IMR-90 (cell line): ENCODE measurements around the gene PDCD11. TPM values are rescaled to one million over a fixed set of nuclear protein-coding genes. Genes with fewer than 3 reads are reported as not detected.
"Not testable (repeated sequence)": the region's sequence is repeated elsewhere in the genome, so short reads cannot be mapped to it uniquely, and the experiment has no call there.

Source experiments
- ATAC-seq: fragments of 200-7000 bp; cut with Tn5 transposase; 2 replicates; pipeline ENCODE4 v1.9.1; 2020; ENCODE audit warnings: low read depth, mild to moderate bottlenecking, moderate library complexity
- BruUV-seq: library from RNA; stranded (reverse); fragments of 400-500 nt; replicated peaks from 2 replicates; lab custom pipeline; 2021; lab: Mats Ljungman, UMichigan
- CTCF ChIA-PET: fragments of 300-600 bp; formaldehyde crosslinking; extraction: SDS; loops from one replicate; lab custom pipeline; 2021; ENCODE audit warnings: antibody characterized with exemption; lab: Yijun Ruan, JAX
- POLR2A ChIA-PET: fragments of 300-600 bp; sonication (Branson Sonifier 250); formaldehyde crosslinking; loops from one replicate; lab custom pipeline; 2022; ENCODE audit warnings: antibody characterized with exemption; ENCODE audit not compliant: unreplicated experiment; lab: Charles Lee
- DNase-seq: peaks from one replicate; pipeline ENCODE4 v3.0.0; 2013
- H2AFZ ChIP-seq: replicated peaks from 2 replicates; pipeline ENCODE3; 2013; ENCODE audit warnings: low read length, mild to moderate bottlenecking; ENCODE audit not compliant: poor library complexity
- H2AK5ac ChIP-seq: 2 replicates; pipeline ENCODE4 v1.6.1; 2013; ENCODE audit warnings: low read depth, low read length, inconsistent platforms
- H2AK9ac ChIP-seq: replicated peaks from 2 replicates; pipeline ENCODE3; 2013; ENCODE audit warnings: mild to moderate bottlenecking, low read depth, low read length, moderate library complexity; ENCODE audit not compliant: poor library complexity
- H2BK120ac ChIP-seq: 2 replicates; pipeline ENCODE4 v1.6.1; 2013; ENCODE audit warnings: low read depth, low read length, inconsistent platforms
- H2BK15ac ChIP-seq: 3 replicates; pipeline ENCODE4 v1.6.1; 2013; ENCODE audit warnings: low read depth, low read length, inconsistent platforms
- H2BK20ac ChIP-seq: 2 replicates; pipeline ENCODE4 v1.6.1; 2013; ENCODE audit warnings: low read depth, mild to moderate bottlenecking, inconsistent platforms, low read length, moderate library complexity
- H2BK5ac ChIP-seq: 2 replicates; pipeline ENCODE4 v1.6.1; 2013; ENCODE audit warnings: mild to moderate bottlenecking, low read depth, low read length, inconsistent platforms; ENCODE audit not compliant: poor library complexity, severe bottlenecking
- H3K14ac ChIP-seq: replicated peaks from 2 replicates; pipeline ENCODE4 v1.6.1; 2013; ENCODE audit warnings: low read depth, low read length, inconsistent platforms
- H3K18ac ChIP-seq: 2 replicates; pipeline ENCODE4 v1.6.1; 2013; ENCODE audit warnings: low read depth, low read length, control low read depth
- H3K23ac ChIP-seq: 2 replicates; pipeline ENCODE4 v1.6.1; 2013; ENCODE audit warnings: low read depth, low read length, inconsistent platforms
- H3K27ac ChIP-seq: 2 replicates; pipeline ENCODE4 v1.5.1; 2013; ENCODE audit warnings: mild to moderate bottlenecking, control low read depth, low read length; ENCODE audit not compliant: insufficient read depth
- H3K27me3 ChIP-seq: 2 replicates; pipeline ENCODE4 v1.6.1; 2013; ENCODE audit warnings: low read length; ENCODE audit not compliant: control insufficient read depth, insufficient read depth
- H3K36me3 ChIP-seq: 2 replicates; pipeline ENCODE4 v1.6.1; 2013; ENCODE audit warnings: low read length, mixed read lengths; ENCODE audit not compliant: control insufficient read depth, insufficient read depth
- H3K4ac ChIP-seq: 2 replicates; pipeline ENCODE4 v1.6.1; 2013; ENCODE audit warnings: low read depth, low read length, inconsistent platforms
- H3K4me1 ChIP-seq: 2 replicates; pipeline ENCODE4 v1.6.1; 2013; ENCODE audit warnings: low read length, mixed read lengths; ENCODE audit not compliant: control insufficient read depth, insufficient read depth
- H3K4me2 ChIP-seq: 2 replicates; pipeline ENCODE4 v1.6.1; 2013; ENCODE audit warnings: low read depth, mild to moderate bottlenecking, control low read depth, low read length, moderate library complexity
- H3K4me3 ChIP-seq: 2 replicates; pipeline ENCODE4 v1.5.1; 2013; ENCODE audit warnings: low read depth, mild to moderate bottlenecking, control low read depth, low read length, moderate library complexity; ENCODE audit not compliant: insufficient read depth
- H3K56ac ChIP-seq: 2 replicates; pipeline ENCODE4 v1.6.1; 2013; ENCODE audit warnings: low read length, inconsistent platforms; ENCODE audit not compliant: insufficient read depth; ENCODE audit errors: extremely low read depth
- H3K79me1 ChIP-seq, 2 experiments: 2 replicates each; pipeline ENCODE4 v1.6.1; 2013; ENCODE audit warnings: low read length in 2 of 2, inconsistent platforms in 1 of 2, low read depth in 1 of 2
- H3K9ac ChIP-seq: 2 replicates; pipeline ENCODE4 v1.6.1; 2013; ENCODE audit warnings: low read depth, low read length, control low read depth
- H3K9me1 ChIP-seq: 2 replicates; pipeline ENCODE4 v1.6.1; 2013; ENCODE audit warnings: low read length, inconsistent platforms; ENCODE audit not compliant: insufficient read depth
- H3K9me3 ChIP-seq: 2 replicates; pipeline ENCODE4 v1.6.1; 2013; ENCODE audit warnings: low read length; ENCODE audit not compliant: control insufficient read depth, insufficient read depth
- H4K20me1 ChIP-seq: 2 replicates; pipeline ENCODE4 v1.6.1; 2013; ENCODE audit warnings: low read length, inconsistent platforms; ENCODE audit not compliant: insufficient read depth
- H4K5ac ChIP-seq: 2 replicates; pipeline ENCODE4 v1.6.1; 2013; ENCODE audit warnings: mild to moderate bottlenecking, low read depth, low read length, control low read depth
- H4K8ac ChIP-seq, 2 experiments: 2 replicates each; pipeline ENCODE4 v1.6.1; 2013; ENCODE audit warnings: low read depth in 2 of 2, low read length in 2 of 2, control low read depth in 1 of 2, inconsistent platforms in 1 of 2
- H4K91ac ChIP-seq: 2 replicates; pipeline ENCODE4 v1.6.1; 2013; ENCODE audit warnings: low read depth, low read length, inconsistent platforms; ENCODE audit not compliant: insufficient read depth
- ELK1 ChIP-seq: fragments of 150-350 bp; IDR thresholded peaks from 2 replicates; pipeline ENCODE4 v1.6.1; 2016; ENCODE audit warnings: low read depth, mild to moderate bottlenecking, low read length, moderate library complexity, borderline replicate concordance
- RFX5 ChIP-seq: IDR thresholded peaks from 2 replicates; pipeline ENCODE4 v1.8.0; 2012; ENCODE audit warnings: low read depth, mild to moderate bottlenecking, low read length, moderate library complexity
- USF2 ChIP-seq: fragments of 150-350 bp; IDR thresholded peaks from 2 replicates; pipeline ENCODE4 v1.6.1; 2017; ENCODE audit warnings: mild to moderate bottlenecking, antibody characterized with exemption, low read length, low read depth
- WGBS, 2 experiments: methylation state at CpG; one replicate each; pipeline versions ENCODE4 v1.1.5 to v1.1.7; 2013; ENCODE audit warnings: missing lambda C conversion rate in 2 of 2; ENCODE audit not compliant: insufficient read length in 1 of 2; ENCODE audit errors: extremely low coverage in 2 of 2; 5-methylcytosine and 5-hydroxymethylcytosine counted together
- dilution Hi-C: fragments of 300-500 bp; cut with HindIII; formaldehyde crosslinking; loops from one replicate; pipeline ENCODE4 v1.14.3; 2018; ENCODE audit warnings: low sequenced_read_pairs; ENCODE audit not compliant: unreplicated experiment
- in situ Hi-C: fragments of 300-500 bp; cut with MboI; formaldehyde crosslinking; loops from 3 replicates; pipeline ENCODE4 v1.14.3; 2019; ENCODE audit warnings: low sequenced_read_pairs, inconsistent platforms, mixed read lengths
- intact Hi-C: fragments of 100-400 bp; cut with micrococcal nuclease; formaldehyde crosslinking; loops from 2 replicates; pipeline ENCODE4 v1.10.0; 2022
- polyA plus RNA-seq, 3 experiments: library from polyadenylated mRNA; depleted of rRNA; stranded (reverse); fragments of >200 nt; gene quantifications; 2 replicates each; pipeline ENCODE4 v1.2.3, GENCODE V29; 2012; ENCODE audit warnings: low replicate concordance in 1 of 3
- total RNA-seq: library from RNA; depleted of rRNA; stranded (reverse); fragments of >200 nt; gene quantifications from 2 replicates; pipeline ENCODE4 v1.2.3, GENCODE V29; 2012

Gene PDCD11
- total and polyA plus RNA-seq, 2 of the 4 experiments (the other 2 are of a cell fraction), result 20.4 to 56.8 TPM

- ATAC-seq (no peak), DNase-seq (no peak)
- Histone ChIP-seq H4K5ac (no peak overlapping the region), H3K4me1 (no peaks in the 10 kb centered on the region), H2AK9ac (no peak overlapping the region), H3K27ac (no peak overlapping the region), H3K4ac (no peak overlapping the region), H3K27me3 (no peaks in the 10 kb centered on the region), H3K14ac (no peak overlapping the region), H4K91ac (no peak overlapping the region), H4K20me1 (no peaks in the 10 kb centered on the region), H3K23ac (no peak overlapping the region), H2AFZ (peak overlapping the region; percentile 43), H2BK5ac (no peak overlapping the region), H3K79me1 (peaks cover 12 to 22% of the 10 kb centered on the region in 2 experiments; a peak in 3 of 4 replicates), H2BK15ac (no peak overlapping the region), H3K9me1 (no peaks in the 10 kb centered on the region), H2BK20ac (no peak overlapping the region), H3K4me2 (no peak overlapping the region), H2AK5ac (no peak overlapping the region), H3K36me3 (peaks cover 2% of the 10 kb centered on the region), H3K9ac (no peak overlapping the region), H4K8ac (no peak overlapping the region), H3K4me3 (no peak overlapping the region), H3K9me3 (no peaks in the 10 kb centered on the region), H2BK120ac (no peak overlapping the region), H3K18ac (no peak overlapping the region), H3K56ac (no peak overlapping the region)
- CTCF ChIA-PET, result interaction anchor here (0.6 kb wide), 1 partner anchor 74 kb away, joined by 4 read pairs; no protein-coding TSS in a partner anchor
- dilution Hi-C loops (no loop called here), in situ Hi-C loops (no loop called here), intact Hi-C loops (no loop called here)
- POLR2A ChIA-PET, result no interaction called here
- no TSS peak for BruUV-seq
- WGBS, 2 experiments, result no CpG with 5 or more reads among the region's 2 CpGs
- TF ChIP-seq RFX5, result no peak
- TF ChIP-seq ELK1, result no peak
- TF ChIP-seq USF2, result no peak
These were observed 43.1 kb upstream of the PDCD11 start for GRCh38 chr10:103353281-103353680.

GRCh38 chr10:103354567-103354966 lies 41.9 kb upstream of the PDCD11 start:
- H3K9me1 ChIP-seq, H2BK20ac ChIP-seq, H4K5ac ChIP-seq, H3K14ac ChIP-seq, H3K9ac ChIP-seq, H3K9me3 ChIP-seq, H3K4ac ChIP-seq, H2BK15ac ChIP-seq, dilution Hi-C loops, H2AFZ ChIP-seq, intact Hi-C loops, DNase-seq, H3K18ac ChIP-seq, H4K20me1 ChIP-seq, H3K4me2 ChIP-seq, CTCF ChIA-PET, in situ Hi-C loops, H3K27me3 ChIP-seq, BruUV-seq, H2BK5ac ChIP-seq, H3K23ac ChIP-seq, ATAC-seq, H2AK5ac ChIP-seq, H3K56ac ChIP-seq, H2AK9ac ChIP-seq, POLR2A ChIA-PET, H3K4me1 ChIP-seq, H4K91ac ChIP-seq, H4K8ac ChIP-seq, H3K27ac ChIP-seq, H2BK120ac ChIP-seq, H3K36me3 ChIP-seq, H3K4me3 ChIP-seq: not testable (repeated sequence)
- WGBS, 2 experiments, result 100% methylated on average over 1 of the region's 4 CpGs; no CpG with 5 or more reads in 1 of the 2 experiments
- peaks cover 6 to 11% of the 10 kb centered on the region in 2 experiments; a peak in 3 of 4 replicates for H3K79me1 ChIP-seq
